Nephron (organoid): Measurements from ENCODE around the gene PKLR.

ENCODE experiments used
- H3K27ac Mint-ChIP-seq, 3 experiments: 2 replicates each; pipeline ENCODE4 v1.8.0; 2020; ENCODE audit warnings: mixed read lengths in 3 of 3, mild to moderate bottlenecking in 2 of 3, moderate library complexity in 1 of 3
- H3K27me3 Mint-ChIP-seq: 2 replicates; pipeline ENCODE4 v1.8.0; 2021; ENCODE audit warnings: low read depth, mild to moderate bottlenecking, moderate library complexity, mixed read lengths
- H3K36me3 Mint-ChIP-seq: 2 replicates; pipeline ENCODE4 v1.8.0; 2020; ENCODE audit warnings: low read depth, mixed read lengths
- H3K4me1 Mint-ChIP-seq: 2 replicates; pipeline ENCODE4 v1.8.0; 2020; ENCODE audit warnings: mixed read lengths
- H3K4me3 Mint-ChIP-seq, 3 experiments: 2 replicates each; pipeline ENCODE4 v1.8.0; 2020; ENCODE audit warnings: mild to moderate bottlenecking in 3 of 3, mixed read lengths in 3 of 3, moderate library complexity in 2 of 3
- H3K9me3 Mint-ChIP-seq: 2 replicates; pipeline ENCODE4 v1.8.0; 2020; ENCODE audit warnings: mixed read lengths
- CTCF ChIP-seq, 3 experiments: fragments of 200-600 bp; sonication (generic); IDR thresholded peaks; one replicate each; pipeline ENCODE4 v1.5.0; 2021; ENCODE audit warnings: antibody characterized with exemption in 3 of 3; ENCODE audit not compliant: unreplicated experiment in 3 of 3

PKLR gene

GRCh38 chr1:155254228-155254713, 47.0 kb downstream of the PKLR start:
- peak overlapping the region; percentile 84 to 92 (median 88) for H3K4me3 Mint-ChIP-seq

GRCh38 chr1:155253797-155254196, 47.4 kb downstream of the PKLR start:
- peaks cover 3% of the 10 kb centered on the region for H3K27me3 Mint-ChIP-seq
- peaks cover 36% of the 10 kb centered on the region for H3K4me1 Mint-ChIP-seq
- H3K9me3 Mint-ChIP-seq: no peaks in the 10 kb centered on the region
- TF ChIP-seq CTCF (IDR thresholded peaks at IDR 0.05; ENCODE audit: unreplicated experiment in 3 of 3): no peak
- H3K4me3 Mint-ChIP-seq: peak overlapping the region; percentile 84 to 92 (median 88)
- peak overlapping the region; percentile 24 to 84 (median 65) for H3K27ac Mint-ChIP-seq
- H3K36me3 Mint-ChIP-seq: peaks cover 18% of the 10 kb centered on the region

More at GRCh38 chr1:155254228-155254713, 47.0 kb downstream of the PKLR start:
- Mint-ChIP-seq H3K27me3 (peaks cover 3% of the 10 kb centered on the region), H3K9me3 (no peaks in the 10 kb centered on the region), H3K4me1 (peaks cover 36% of the 10 kb centered on the region), H3K27ac (peak overlapping the region; percentile 24 to 84 (median 65)), H3K36me3 (peaks cover 19% of the 10 kb centered on the region)
- no peak for TF ChIP-seq CTCF (IDR thresholded peaks at IDR 0.05; ENCODE audit: unreplicated experiment in 3 of 3)

- no peak for TF ChIP-seq CTCF (IDR thresholded peaks at IDR 0.05; ENCODE audit: unreplicated experiment in 3 of 3)
- Mint-ChIP-seq H3K4me3 (peak overlapping the region; percentile 84 to 92 (median 88)), H3K27me3 (peaks cover 3% of the 10 kb centered on the region), H3K36me3 (peaks cover 13% of the 10 kb centered on the region), H3K27ac (peak overlapping the region; percentile 18 to 65 (median 64)), H3K9me3 (no peaks in the 10 kb centered on the region), H3K4me1 (peaks cover 36% of the 10 kb centered on the region)
Observed at GRCh38 chr1:155253208-155253607, 48.0 kb downstream of the PKLR start.

- peaks cover 3% of the 10 kb centered on the region for H3K27me3 Mint-ChIP-seq
- peak overlapping the region; percentile 60 to 87 (median 74) for H3K27ac Mint-ChIP-seq
- peak overlapping the region in 2 of 3 experiments; percentile 53 to 75 for H3K4me3 Mint-ChIP-seq
- TF ChIP-seq CTCF (IDR thresholded peaks at IDR 0.05; ENCODE audit: unreplicated experiment in 3 of 3): no peak
- H3K4me1 Mint-ChIP-seq: peaks cover 32% of the 10 kb centered on the region
- H3K9me3 Mint-ChIP-seq: no peaks in the 10 kb centered on the region
- peaks cover 9% of the 10 kb centered on the region for H3K36me3 Mint-ChIP-seq
Observed at GRCh38 chr1:155251566-155251965, 49.7 kb downstream of the PKLR start.

GRCh38 chr1:155250633-155251449, 50.4 kb downstream of the PKLR start:
- H3K27me3 Mint-ChIP-seq: peaks cover 3% of the 10 kb centered on the region
- H3K27ac Mint-ChIP-seq: peak overlapping the region; percentile 74 to 89 (median 87)
- peaks cover 13% of the 10 kb centered on the region for H3K36me3 Mint-ChIP-seq
- H3K4me1 Mint-ChIP-seq: peaks cover 28% of the 10 kb centered on the region
- TF ChIP-seq CTCF (IDR thresholded peaks at IDR 0.05; ENCODE audit: unreplicated experiment in 3 of 3): peak; percentile 98 to 100 (median 100)
- peak overlapping the region; percentile 38 to 75 (median 69) for H3K4me3 Mint-ChIP-seq
- no peaks in the 10 kb centered on the region for H3K9me3 Mint-ChIP-seq
